Kidney epithelial cell (primary cell): Measurements from ENCODE around the gene KCNQ4. TPM values are rescaled to one million over a fixed set of nuclear protein-coding genes. Genes with fewer than 3 reads are reported as not detected.

Source experiments
- DNase-seq: peaks from one replicate; pipeline ENCODE4 v3.0.0-alpha.2; 2010; ENCODE audit warnings: low read depth
- H3K27me3 ChIP-seq: 2 replicates; pipeline ENCODE4 v1.6.0; 2011; ENCODE audit warnings: low read length; ENCODE audit not compliant: control insufficient read depth, insufficient read depth
- H3K36me3 ChIP-seq: 2 replicates; pipeline ENCODE4 v1.5.1; 2011; ENCODE audit warnings: low read length; ENCODE audit not compliant: control insufficient read depth, insufficient read depth
- H3K4me3 ChIP-seq: 2 replicates; pipeline ENCODE4 v1.5.1; 2011; ENCODE audit warnings: low read depth, mild to moderate bottlenecking, control low read depth, low read length
- CTCF ChIP-seq: IDR thresholded peaks from 2 replicates; pipeline ENCODE4 v1.5.1; 2011; ENCODE audit warnings: mild to moderate bottlenecking, moderate library complexity, low read length, control low read depth, inconsistent platforms; ENCODE audit not compliant: insufficient read depth, poor library complexity, severe bottlenecking
- total RNA-seq: library from RNA; depleted of rRNA; stranded (reverse); fragments of >200 nt; gene quantifications from 2 replicates; pipeline ENCODE4 v1.2.3, GENCODE V29; 2015

KCNQ4 gene
- total RNA-seq, 1 donor from 2014 or later = 2.8 TPM

GRCh38 chr1:40770296-40771070 lies 13.1 kb upstream of the KCNQ4 start:
- Histone ChIP-seq H3K36me3 (peaks cover 3% of the 10 kb centered on the region), H3K4me3 (no peak overlapping the region), H3K27me3 (no peaks in the 10 kb centered on the region)
- TF ChIP-seq CTCF = no peak
- no peak for DNase-seq

GRCh38 chr1:40772146-40772955 lies 11.2 kb upstream of the KCNQ4 start:
- no peaks in the 10 kb centered on the region for H3K27me3 ChIP-seq
- no peak for DNase-seq
- H3K4me3 ChIP-seq = no peak overlapping the region
- TF ChIP-seq CTCF = no peak
- H3K36me3 ChIP-seq = peaks cover 3% of the 10 kb centered on the region

- no peak for DNase-seq
- TF ChIP-seq CTCF = no peak
- peaks cover 3% of the 10 kb centered on the region for H3K36me3 ChIP-seq
- no peaks in the 10 kb centered on the region for H3K27me3 ChIP-seq
- no peak overlapping the region for H3K4me3 ChIP-seq
These were observed 9.8 kb upstream of the KCNQ4 start for GRCh38 chr1:40773748-40774265.

GRCh38 chr1:40774266-40774998 lies 9.2 kb upstream of the KCNQ4 start:
- no peak for DNase-seq
- Histone ChIP-seq H3K36me3 (peaks cover 3% of the 10 kb centered on the region), H3K4me3 (no peak overlapping the region), H3K27me3 (no peaks in the 10 kb centered on the region)
- peak; percentile 93 for TF ChIP-seq CTCF

- no peak for DNase-seq
- TF ChIP-seq CTCF = no peak
These were observed 7.1 kb upstream of the KCNQ4 start for GRCh38 chr1:40776236-40777072.

More at GRCh38 chr1:40776236-40777072, 7.1 kb upstream of the KCNQ4 start:
- Histone ChIP-seq H3K27me3 (no peaks in the 10 kb centered on the region), H3K36me3 (peaks cover 1% of the 10 kb centered on the region), H3K4me3 (no peak overlapping the region)
